8988T (cell line): ENCODE data around the gene ELP6.

Source experiments
- DNase-seq: peaks from one replicate; pipeline ENCODE4 v3.0.0; 2011

The ELP6 gene

GRCh38 chr3:47455806-47456452, 57.6 kb downstream of the ELP6 start:
- no peak for DNase-seq

GRCh38 chr3:47452453-47453215, 60.9 kb downstream of the ELP6 start:
- DNase-seq = no peak
